Colon (tissue), 2 donors: ENCODE results near the gene COL9A3.

ENCODE experiments used
- FAIRE-seq: peaks from 2 replicates; lab custom pipeline; 2012; peaks lifted over from hg19 to GRCh38; lab: Jason Lieb, UNC
- donor health status: control.
- donor health status: control.

COL9A3 gene

DNA sequence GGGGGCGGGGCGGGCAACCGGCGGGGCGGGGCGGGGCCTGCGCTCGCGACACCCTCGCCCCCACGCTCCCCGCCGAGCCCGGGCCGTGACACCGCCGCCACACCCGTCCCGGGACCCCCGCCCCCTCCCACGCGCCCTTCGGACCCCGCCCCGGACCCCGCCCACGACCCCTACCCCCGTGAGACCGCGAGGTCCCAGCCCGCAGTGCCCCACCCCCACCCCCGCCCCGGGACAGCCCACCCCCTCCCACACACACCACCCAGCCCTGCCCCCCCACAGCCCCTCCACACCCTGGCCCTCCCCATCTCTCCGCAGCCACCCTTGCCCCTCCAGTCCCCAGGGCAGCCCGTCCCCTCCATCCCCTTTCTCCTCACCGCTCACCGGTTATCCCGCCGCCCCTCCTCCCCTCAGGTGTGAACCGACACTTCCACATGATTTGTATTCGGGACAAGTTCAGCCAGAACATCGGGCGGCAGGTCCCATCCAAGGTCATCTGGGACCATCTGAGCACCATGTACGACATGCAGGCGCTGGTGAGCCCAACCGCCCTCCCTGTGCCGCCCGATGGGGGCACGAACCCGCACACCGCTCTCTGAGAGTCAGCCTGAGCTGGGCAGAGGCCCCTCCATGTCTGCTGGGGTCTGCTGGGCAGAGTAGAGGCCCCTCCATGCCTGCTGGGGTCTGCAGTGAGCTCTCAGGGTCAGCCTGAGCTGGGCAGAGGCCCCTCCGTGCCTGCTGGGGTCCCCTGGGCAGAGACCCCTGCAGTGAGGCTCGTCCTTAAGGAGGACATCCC lies 20.0 kb upstream of the COL9A3 start:
- no peak for FAIRE-seq

DNA sequence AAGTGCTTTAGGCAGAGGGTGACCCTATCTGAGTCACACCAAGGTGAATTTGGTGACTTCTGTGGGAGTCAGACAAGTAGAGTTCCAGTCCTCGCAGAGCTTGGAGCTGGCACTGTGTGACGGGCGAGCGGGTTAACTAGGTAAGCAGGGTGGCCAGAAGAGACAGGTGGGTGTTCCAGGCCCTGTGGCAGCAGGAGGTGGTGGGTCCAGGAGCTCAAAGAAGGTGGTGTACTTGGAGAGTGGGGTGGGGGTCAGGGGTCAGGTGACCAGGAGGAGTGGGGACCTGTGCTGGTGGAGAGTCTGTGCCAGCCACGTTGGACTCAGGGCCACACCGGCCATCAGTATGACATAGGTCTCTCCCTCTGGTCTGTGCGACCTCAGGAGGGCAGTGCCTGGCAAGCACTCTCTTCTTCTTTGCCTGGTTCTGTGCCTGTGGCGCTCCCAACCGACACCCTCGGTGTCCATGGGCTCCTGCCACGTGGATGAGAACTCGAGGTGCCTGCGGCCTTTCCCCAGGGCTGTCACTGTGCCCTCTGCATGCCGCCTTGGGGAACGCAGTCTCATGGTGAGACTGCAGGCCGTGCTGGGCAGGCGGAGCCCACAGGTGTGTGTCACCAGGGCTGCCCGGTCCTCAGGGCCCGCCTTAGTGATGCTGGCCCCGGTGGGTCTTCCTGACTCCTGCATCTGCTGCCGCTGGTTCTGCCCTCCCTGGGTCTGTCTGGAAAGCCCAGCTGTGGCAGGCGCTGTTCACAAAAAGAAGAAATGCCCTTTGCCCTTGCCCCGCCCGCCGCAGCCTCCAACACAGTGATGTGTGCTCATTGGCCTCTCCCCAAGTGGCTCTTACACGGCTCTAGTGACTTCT lies 18.9 kb upstream of the COL9A3 start:
- FAIRE-seq, result no peak

DNA sequence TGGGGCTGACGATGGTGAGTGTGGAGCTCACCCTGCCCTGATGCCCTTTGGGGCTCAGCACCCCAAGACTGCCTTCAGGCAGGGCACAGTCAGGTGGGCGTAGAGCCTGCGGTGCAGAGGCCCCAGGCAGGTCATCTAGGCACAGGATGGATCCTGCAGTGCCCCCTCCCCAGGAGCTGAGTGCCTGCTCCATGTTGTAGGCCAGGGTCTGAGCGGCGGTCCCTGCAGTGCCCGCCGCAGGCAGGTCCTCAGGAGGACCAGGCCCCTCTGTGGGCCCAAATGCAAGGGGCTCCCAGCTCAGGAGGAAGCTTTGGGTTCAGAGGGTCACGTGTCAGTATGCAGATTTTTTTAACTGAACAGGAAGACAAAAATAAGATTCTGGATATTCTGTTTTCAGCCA lies 17.8 kb upstream of the COL9A3 start:
- FAIRE-seq, result no peak

DNA sequence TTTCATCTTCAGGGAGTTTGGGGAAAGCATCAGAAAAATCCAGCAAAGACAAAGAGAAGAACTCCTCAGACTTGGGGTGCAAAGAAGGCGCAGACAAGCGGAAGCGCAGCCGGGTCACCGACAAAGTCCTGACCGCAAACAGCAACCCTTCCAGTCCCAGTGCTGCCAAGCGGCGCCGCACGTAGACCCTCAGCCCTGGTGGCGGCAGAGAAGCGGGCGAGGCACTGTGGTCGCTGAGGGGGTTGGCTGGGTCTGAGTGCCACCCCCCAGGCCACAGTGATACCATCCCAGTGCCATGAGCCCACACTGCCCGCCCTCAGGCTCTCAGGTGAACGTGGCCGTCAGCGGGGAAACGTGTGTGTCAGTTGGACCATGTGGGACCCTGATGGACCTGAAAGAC lies 17.4 kb upstream of the COL9A3 start:
- no peak for FAIRE-seq

DNA sequence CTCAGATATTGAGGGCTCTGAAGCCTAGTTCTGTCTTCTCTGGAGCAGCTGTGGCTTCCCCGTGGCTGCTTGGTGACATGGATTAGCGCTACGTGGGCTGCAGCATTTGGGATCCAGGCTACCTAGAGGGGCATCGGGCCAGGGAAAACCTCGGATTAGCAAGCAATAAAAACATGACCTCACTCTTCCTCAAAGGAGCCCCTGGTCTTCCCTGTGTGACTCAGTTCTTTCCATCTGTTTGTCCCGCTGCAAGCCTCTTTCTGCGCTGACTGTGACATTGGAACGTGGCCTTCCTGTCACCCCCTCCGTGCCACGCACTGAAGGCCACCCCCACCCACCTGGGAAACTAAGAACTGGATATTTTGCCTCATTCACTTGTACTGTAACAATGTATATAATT lies 17.0 kb upstream of the COL9A3 start:
- FAIRE-seq, result no peak

DNA sequence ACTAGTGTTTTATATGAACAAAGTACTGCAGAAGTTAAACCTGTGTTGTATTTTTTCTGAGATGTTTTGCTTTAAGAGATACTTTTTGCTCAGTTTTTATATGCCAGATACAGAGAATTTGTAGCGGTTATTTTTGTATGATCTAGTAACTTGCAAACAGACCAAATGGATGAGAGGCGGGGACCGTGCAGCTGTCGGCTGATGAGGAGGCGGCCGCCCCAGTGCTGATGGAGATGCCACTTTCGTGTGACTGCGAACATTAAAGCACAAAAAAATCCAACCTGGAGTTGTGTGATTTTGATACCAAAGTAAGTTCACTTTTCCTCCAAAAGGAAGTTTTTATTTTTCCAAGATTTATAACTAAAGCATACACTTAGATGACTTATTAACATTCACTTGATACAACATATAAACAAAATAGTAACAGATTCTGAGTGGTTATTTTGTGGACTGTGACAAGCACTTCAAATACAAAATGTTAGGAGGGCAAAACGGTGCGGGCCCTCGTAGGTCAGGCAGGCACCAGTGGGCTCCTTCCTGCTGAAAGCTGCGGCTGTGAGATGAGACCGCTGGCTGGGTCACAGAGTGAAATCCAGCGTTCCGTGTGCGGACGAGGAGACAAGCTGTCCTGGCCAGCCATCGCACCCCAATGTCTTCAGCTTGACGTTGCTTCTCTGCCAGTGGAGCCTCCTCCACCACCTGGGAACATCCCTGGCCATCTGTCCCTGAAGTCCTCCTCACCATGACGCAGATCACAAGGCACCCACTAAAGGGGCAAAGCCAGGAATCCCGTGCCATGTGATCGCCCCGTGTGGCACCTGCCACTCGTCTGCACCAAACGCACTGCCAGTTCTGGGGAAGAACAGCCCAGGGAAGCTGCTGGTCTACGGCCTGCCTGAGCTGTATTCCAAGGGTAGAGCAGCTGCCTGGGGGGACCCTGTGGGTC lies 16.3 kb upstream of the COL9A3 start:
- FAIRE-seq, result no peak

DNA sequence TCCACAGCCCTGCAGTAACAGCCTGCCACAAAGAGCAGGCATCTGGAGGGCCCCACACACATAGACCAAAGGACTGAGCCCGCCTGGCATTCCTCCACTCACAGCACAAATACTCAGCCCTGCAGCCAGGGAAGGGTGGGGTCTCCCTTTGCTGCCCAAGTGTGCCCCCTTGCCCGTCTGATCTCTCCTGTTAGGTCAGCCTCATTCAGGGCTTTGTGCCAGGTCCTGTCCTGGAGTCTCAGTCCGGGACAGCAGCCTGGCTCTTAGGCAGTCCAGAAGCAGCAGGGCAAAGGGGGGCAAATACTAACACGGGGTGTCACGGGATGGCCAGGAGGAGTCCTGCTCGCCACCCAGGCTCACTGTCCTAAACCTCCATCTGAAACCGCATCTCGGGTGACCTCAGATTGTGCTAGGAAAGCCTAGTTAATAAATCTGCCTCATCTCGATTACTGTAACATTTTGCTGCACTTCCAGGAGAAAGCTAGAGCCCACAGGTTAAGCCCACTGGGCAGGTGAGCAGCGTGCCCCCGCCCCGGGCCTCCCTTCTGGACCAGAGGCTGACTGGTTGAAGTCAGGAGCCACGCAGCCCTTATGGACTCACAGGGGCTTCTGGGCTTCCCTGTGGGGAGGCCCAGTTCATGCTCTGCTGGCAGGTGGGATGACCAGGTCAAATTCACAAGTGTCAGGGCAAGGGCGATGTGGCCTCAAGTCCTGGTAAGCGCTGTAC lies 15.4 kb upstream of the COL9A3 start:
- FAIRE-seq, result no peak

DNA sequence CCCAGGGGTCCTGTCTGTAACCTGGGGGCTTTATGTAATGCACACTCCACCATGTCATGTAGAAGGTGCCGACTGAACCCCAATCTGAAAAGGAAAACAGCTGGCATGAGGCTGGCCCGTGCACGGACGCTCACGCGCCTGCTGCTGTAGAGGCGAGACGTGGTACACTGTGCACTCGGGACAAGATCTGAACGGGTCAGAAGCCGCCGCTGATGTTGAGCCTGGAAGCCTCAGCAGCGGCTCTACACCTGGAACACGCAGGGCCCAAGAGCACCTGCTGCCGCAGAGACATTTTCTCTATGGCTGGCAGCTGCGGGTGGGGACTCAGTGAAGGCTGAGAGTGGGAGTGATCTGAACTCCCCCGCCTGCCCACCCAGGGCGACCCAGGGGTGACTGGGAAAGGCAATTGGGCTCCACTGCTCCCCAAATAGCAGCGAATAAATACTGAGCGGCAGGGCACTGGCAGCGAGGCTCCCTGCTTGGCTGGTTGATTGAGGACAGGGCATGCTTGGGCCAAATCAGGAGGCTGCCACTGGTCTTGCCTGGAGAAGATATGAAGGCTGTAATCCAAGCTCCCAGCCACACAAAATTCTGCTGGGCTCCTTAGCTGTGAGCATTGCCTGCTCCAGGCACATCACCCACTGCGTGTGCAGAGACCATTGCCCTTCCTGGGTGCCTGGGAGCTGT lies 14.7 kb upstream of the COL9A3 start:
- no peak for FAIRE-seq

DNA sequence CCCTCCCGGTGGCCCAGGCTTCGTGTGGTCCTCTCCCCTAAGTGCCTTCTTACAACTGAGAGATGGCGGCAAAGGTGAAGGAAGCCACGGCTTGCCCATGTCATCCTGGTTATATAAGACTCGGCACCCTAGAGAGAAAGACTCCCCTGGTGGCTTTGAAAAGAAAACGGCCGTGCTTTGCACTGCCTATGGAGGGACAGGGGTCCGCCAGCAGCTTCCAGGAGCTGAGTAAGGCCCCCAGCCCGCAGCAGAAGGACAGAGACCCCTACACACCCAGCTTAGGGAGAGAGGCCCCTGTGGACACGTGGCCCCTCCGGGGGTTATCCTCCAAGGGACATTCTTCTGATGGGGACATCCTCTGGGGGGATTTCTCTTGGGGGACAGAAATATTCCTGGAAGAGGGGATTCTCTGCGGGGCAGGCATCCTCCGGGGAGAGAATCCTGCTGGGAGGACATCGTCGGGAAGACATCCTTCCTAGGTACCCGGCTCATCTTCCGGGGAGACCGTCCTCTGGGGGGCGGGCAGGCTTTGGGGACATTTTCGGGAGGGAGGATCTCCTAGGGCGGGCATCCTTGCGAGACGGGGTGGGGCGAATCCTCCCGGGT lies 12.7 kb upstream of the COL9A3 start:
- FAIRE-seq, result no peak

DNA sequence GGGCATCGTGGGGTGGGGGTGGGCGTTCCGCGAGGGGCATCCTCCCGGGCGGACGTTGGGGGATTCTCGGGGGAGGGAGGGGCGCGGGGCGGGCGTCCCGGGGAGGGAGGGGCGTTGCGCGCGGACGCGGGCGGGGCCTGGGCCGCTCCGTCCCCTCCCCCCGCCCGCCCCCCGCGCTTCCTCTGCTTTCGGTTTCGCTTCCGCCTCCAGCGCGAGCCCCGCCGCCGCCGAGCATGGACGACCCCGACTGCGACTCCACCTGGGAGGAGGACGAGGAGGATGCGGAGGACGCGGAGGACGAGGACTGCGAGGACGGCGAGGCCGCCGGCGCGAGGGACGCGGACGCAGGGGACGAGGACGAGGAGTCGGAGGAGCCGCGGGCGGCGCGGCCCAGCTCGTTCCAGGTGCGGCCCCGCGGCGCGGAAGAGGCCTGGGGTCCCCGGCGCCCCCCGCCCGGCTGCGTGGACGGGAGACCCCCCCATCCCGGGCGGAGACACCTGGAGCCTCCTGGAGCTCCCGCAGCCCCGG lies 12.2 kb upstream of the COL9A3 start, which contains the start of gene OGFR:
OGFR (plus strand) TSS at position 209 of the 528 bp plus-strand sequence; CDS start at position 234, 25 bp downstream.
- FAIRE-seq, result no peak

DNA sequence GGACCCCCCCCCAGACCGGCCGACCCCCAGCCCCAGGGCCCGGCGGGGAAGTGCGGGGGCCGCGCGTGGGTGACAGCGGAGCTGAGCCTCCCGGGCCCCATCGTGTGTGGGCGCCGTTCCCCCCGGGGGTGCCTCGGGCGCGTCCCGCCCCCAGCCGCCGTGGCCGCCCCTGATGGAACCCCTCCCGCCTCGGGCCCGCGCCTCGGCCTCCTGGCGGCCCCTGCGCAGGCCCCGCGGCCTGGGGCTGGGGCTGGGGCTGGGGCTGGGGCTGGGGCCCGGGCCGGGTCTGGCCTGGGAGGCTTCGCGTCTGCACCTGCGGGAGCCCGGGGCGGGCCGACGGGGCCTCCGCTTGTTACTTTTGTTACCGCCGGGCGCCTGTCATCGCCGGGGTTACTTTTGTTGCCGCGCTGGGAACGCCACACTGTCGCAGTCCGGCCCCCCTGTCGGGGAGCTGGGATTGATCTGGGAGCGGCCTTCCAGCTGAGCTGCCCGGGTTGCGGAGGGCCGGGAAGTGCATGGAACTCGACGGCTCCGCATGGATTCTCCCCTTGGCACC lies 11.6 kb upstream of the COL9A3 start:
- FAIRE-seq, result no peak

DNA sequence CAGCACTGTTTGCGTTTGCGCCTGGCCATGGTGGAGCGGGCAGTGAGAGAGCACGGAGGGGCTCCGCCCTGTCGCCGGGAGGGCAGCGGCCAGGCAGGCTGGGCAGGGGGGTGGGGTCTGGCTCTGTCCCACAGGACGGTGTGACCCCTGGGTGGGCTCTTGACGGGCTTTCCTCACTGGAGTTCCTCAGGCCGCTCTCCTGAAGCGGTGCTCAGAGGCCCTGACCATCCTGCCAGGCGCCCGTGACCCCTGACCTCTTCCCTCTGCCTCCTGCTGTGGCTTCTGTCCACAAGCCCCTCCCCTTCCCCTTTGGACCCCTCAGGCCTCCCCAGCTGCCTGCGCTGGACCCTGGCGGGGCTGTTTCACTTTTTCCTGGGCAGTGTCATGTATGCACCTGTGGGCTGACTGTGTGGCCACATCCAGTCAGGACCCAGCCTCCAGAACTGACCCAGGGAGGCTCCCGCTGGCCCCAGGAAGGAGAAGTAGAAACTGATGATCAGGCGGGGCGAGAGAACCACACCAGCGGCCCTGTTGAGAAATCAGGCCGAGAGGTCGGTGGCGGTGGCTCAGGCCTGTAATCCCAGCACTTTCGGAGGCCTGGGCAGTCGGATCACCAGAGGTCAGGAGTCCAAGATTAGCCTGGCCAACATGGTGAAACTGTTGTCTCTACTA lies 11.0 kb upstream of the COL9A3 start:
- FAIRE-seq, result no peak

DNA sequence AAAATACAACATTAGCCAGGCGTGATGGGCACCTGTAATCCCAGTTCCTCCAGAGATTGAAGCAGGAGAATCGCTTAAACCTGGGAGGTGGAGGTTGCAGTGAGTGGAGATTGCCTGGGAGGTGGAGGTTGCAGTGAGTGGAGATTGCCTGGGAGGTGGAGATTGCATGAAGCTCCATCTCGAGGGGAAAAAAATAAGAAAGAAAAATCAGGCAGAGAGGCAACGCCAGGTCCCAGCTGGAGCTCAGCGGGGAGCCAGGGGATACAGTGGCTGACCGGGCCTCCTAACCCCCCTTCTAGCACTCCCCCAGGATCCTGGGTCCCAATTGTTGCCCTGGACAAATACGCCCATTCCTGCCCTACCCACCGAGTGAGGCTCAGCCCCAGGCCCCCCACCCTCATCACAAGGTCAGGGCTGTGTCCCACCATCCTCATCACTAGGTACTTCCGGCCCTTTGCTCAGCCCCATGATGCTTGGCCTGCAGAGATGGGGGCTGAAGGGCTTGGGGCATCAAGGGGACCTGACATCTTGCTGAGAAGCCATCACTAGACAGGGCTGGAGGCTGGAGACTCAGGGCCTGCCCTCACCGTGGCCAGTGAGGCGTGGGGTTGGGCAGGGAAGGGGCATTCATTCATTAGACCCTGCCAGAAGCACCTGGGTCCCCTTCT lies 10.3 kb upstream of the COL9A3 start:
- no peak for FAIRE-seq

DNA sequence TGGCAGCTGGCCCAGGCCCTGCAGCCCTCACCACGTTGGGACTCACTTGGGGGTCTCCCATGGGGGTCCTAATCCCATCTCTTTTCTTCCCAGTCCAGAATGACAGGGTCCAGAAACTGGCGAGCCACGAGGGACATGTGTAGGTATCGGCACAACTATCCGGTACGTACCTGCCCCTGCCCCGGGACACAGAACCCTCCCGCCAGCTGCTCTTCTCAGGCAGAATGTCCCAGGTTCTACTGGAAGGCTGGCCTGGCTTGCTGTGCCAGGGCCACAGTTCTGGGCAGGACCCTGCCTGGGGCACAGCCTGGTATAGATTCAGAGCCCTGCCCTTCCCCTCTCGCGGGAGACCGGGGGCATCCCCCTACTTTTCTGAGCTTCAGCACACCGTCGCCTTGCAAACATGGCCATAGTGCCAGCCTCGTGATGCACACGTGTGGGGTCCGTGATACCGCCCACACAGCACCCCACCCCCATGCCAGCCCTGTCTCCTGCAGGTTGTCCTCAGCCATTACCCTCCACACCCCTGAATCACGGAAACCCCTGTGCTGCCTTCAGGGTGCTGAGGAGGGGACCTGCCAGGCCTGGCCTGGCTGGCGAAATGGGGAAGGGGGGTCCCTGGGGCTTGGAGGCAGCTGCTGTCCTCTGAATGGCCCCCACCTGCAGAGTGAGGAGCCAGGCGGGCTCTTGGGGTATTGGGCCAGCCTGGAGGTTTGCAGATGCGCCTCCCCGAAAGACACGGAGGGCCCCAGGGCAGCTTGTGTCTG lies 9.2 kb upstream of the COL9A3 start:
- no peak for FAIRE-seq

DNA sequence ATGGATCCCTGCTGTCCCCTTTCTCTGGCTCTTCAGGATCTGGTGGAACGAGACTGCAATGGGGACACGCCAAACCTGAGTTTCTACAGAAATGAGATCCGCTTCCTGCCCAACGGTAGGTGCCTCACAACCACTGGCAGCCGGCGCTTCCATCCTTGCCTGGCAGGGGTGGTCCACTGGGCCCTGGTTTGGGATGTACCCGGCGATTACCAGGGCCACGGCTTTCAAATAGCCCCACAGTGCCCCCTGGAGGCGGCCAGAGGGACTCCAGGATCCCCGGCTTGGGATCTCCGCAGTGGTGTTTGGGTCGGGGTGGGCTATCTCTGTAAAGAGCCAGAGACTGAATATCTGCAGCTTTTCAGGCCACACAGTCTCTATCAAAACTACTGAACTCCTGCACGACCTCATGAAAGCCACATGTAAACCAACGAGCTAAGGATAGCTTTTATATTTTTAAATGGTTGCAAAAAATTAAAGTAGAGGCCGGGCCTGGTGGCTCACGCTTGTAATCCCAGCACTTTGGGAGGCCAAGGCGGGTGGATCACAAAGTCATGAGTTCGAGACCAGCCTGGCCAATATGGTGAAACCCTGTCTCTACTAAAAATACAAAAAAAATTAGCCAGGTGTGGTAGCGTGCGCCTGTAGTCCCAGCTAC lies 8.5 kb upstream of the COL9A3 start:
- FAIRE-seq, result no peak

DNA sequence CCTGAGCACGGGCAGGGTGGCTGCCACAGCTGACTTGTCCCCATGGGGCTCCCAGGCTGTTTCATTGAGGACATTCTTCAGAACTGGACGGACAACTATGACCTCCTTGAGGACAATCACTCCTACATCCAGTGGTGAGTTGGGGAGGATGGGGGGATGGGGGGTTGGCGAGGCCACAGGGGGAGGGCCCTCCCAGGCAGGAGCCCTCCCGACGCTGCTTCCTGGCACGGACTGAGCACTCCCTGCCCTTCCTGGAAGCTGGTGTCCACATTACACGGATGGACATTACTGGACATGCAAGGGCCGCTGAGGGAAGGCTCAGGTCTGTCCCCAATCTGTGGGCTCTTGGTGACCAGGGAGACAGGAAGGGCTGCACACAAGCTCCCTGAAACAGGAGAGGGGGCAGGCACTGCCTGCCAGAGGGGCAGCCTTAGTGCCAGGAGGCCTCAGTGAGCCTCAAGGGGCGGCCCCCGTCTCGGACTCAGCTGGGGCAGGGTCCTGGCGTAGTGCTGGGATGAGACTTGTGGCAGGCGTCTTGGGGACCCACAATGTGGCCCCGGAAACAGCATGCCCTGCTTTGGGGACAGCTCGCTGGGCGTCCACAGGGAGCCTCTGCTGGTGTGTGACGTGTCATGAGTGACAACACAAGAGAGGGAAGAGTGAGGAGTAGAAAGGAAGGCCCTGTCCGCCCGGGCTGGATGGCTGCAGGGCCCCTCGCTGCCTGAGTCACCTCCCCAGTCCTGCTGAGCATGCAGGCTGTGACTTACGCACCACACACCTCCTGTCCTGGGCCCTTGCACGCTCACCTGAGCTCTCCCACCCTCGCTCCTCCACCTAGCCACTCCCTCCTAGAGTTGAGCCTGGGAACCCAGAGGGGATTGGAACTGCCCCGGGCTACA lies 7.1 kb upstream of the COL9A3 start:
- FAIRE-seq, result no peak
